ENCODE data around the gene NOS1AP. TPM values are rescaled to one million over a fixed set of nuclear protein-coding genes. Genes with fewer than 3 reads are reported as not detected.

Gene NOS1AP
- total RNA-seq, 2 experiments from 2014 or later, result 0.18 TPM

GRCh38 chr1:162398999-162399580 is 329.6 kb downstream of the NOS1AP start:
- H3K4me3 Mint-ChIP-seq, result no peak overlapping the region
- H3K36me3 Mint-ChIP-seq (ENCODE audit: low read depth), result no peaks in the 10 kb centered on the region
- no peak for TF ChIP-seq CTCF (IDR thresholded peaks at IDR 0.05)
- peaks cover 30% of the 10 kb centered on the region for H3K27me3 Mint-ChIP-seq
- no peaks in the 10 kb centered on the region for H3K4me1 Mint-ChIP-seq (ENCODE audit: low read depth)
- ChIA-PET POLR2A (no interaction called here), CTCF (no interaction called here)
- ATAC-seq (no peak), DNase-seq (no peak)
- H3K9me3 Mint-ChIP-seq, result no peaks in the 10 kb centered on the region
- intact Hi-C loops (cut with micrococcal nuclease), result no loop called here
- no peak overlapping the region for H3K27ac Mint-ChIP-seq

- ATAC-seq, result no peak
These were observed 331.4 kb downstream of the NOS1AP start for GRCh38 chr1:162400790-162401355.

GRCh38 chr1:162404550-162405160 is 335.2 kb downstream of the NOS1AP start:
- Mint-ChIP-seq H3K36me3 (ENCODE audit: low read depth) (no peaks in the 10 kb centered on the region), H3K27me3 (peaks cover 12% of the 10 kb centered on the region), H3K27ac (no peak overlapping the region), H3K4me1 (ENCODE audit: low read depth) (no peaks in the 10 kb centered on the region), H3K4me3 (no peak overlapping the region), H3K9me3 (no peaks in the 10 kb centered on the region)
- ATAC-seq (no peak), DNase-seq (no peak)
- CTCF ChIA-PET, result no interaction called here
- POLR2A ChIA-PET, result no interaction called here
- TF ChIP-seq CTCF (IDR thresholded peaks at IDR 0.05), result no peak
- intact Hi-C loops (cut with micrococcal nuclease), result no loop called here

More at GRCh38 chr1:162400790-162401355, 331.4 kb downstream of the NOS1AP start:
- no peak for DNase-seq
- no peak for TF ChIP-seq CTCF (IDR thresholded peaks at IDR 0.05)
- Mint-ChIP-seq H3K4me3 (no peak overlapping the region), H3K27ac (no peak overlapping the region), H3K4me1 (ENCODE audit: low read depth) (no peaks in the 10 kb centered on the region), H3K36me3 (ENCODE audit: low read depth) (no peaks in the 10 kb centered on the region), H3K9me3 (no peaks in the 10 kb centered on the region), H3K27me3 (peaks cover 30% of the 10 kb centered on the region)
- CTCF ChIA-PET, result interaction anchor here (1.0 kb wide), 1 partner anchor 9 kb away, joined by 4 read pairs; no protein-coding TSS in a partner anchor
- POLR2A ChIA-PET, result no interaction called here
- intact Hi-C loops (cut with micrococcal nuclease), result no loop called here

GRCh38 chr1:162405800-162406199 is 336.3 kb downstream of the NOS1AP start:
- no peaks in the 10 kb centered on the region for H3K36me3 Mint-ChIP-seq (ENCODE audit: low read depth)
- no peaks in the 10 kb centered on the region for H3K9me3 Mint-ChIP-seq
- ChIA-PET CTCF (no interaction called here), POLR2A (no interaction called here)
- no peak for TF ChIP-seq CTCF (IDR thresholded peaks at IDR 0.05)
- DNase-seq (no peak), ATAC-seq (no peak)
- H3K4me1 Mint-ChIP-seq (ENCODE audit: low read depth), result no peaks in the 10 kb centered on the region
- peaks cover 13% of the 10 kb centered on the region for H3K27me3 Mint-ChIP-seq
- H3K4me3 Mint-ChIP-seq, result no peak overlapping the region
- intact Hi-C loops (cut with micrococcal nuclease), result no loop called here
- no peak overlapping the region for H3K27ac Mint-ChIP-seq

- H3K27ac Mint-ChIP-seq, result no peak overlapping the region
- POLR2A ChIA-PET, result interaction anchor here (0.6 kb wide), 1 partner anchor 78 kb away, joined by 3 read pairs; no protein-coding TSS in a partner anchor
- TF ChIP-seq CTCF (IDR thresholded peaks at IDR 0.05), result no peak
- DNase-seq (no peak), ATAC-seq (no peak)
- H3K9me3 Mint-ChIP-seq, result no peaks in the 10 kb centered on the region
- H3K36me3 Mint-ChIP-seq (ENCODE audit: low read depth), result no peaks in the 10 kb centered on the region
- peaks cover 12% of the 10 kb centered on the region for H3K27me3 Mint-ChIP-seq
- H3K4me1 Mint-ChIP-seq (ENCODE audit: low read depth), result no peaks in the 10 kb centered on the region
- CTCF ChIA-PET, result interaction anchor here (0.7 kb wide), 1 partner anchor 15 kb away, joined by 3 read pairs; no protein-coding TSS in a partner anchor
- no peak overlapping the region for H3K4me3 Mint-ChIP-seq
- intact Hi-C loops (cut with micrococcal nuclease), result no loop called here
These were observed 337.3 kb downstream of the NOS1AP start for GRCh38 chr1:162406811-162407210.

All from activated CD8-positive, alpha-beta T cell treated with anti-CD3 and anti-CD28 coated beads for 36 hours (primary cell).